ENCODE results near the gene CD83. TPM values are rescaled to one million over a fixed set of nuclear protein-coding genes. Genes with fewer than 3 reads are reported as not detected.
A peak's percentile ranks its signal among the peaks of the same experiment; 100 is the strongest.
"Not testable (repeated sequence)": the region's sequence is repeated elsewhere in the genome, so short reads cannot be mapped to it uniquely, and the experiment has no call there.

CD83 gene
- total RNA-seq, 1 experiment from 2014 or later, result 6.5 TPM

DNA sequence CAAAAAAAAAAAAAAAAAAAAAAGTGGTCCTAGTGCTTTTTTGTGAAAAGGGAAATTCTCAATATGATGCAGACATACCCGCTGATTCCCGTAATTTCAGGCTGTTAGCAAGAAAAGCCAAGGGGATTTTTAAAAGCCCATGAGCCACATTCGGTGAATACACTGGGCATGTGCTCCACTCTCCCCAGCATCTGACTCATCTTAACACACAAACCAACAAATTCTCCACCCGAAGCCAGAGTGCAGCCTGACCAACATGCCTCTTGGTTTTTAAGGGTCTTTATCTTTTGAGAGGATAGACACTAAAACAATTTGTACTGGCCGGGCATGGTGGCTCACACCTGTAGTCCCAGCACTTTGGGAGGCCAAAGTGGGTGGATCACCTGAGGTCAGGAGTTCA is 45.5 kb upstream of the CD83 start:
- H3K4me1 Mint-ChIP-seq (ENCODE audit: low read depth, unreplicated experiment), result no peaks in the 10 kb centered on the region
- BruUV-seq (replicated peaks), result no TSS peak
- H3K9me3 Mint-ChIP-seq (ENCODE audit: low read depth, unreplicated experiment), result no peaks in the 10 kb centered on the region
- DNase-seq, result no peak
- H3K4me3 Mint-ChIP-seq (ENCODE audit: low read depth, unreplicated experiment), result no peak overlapping the region
- no peaks in the 10 kb centered on the region for H3K36me3 Mint-ChIP-seq (ENCODE audit: insufficient read depth, unreplicated experiment)
- CTCF ChIA-PET, result interaction anchor here (0.7 kb wide), 1 partner anchor 242 kb away, joined by 3 read pairs; no protein-coding TSS in a partner anchor
- intact Hi-C loops (cut with micrococcal nuclease; ENCODE audit: unreplicated experiment), result no loop called here
- H3K27ac Mint-ChIP-seq (ENCODE audit: unreplicated experiment), result no peak overlapping the region
- TF ChIP-seq, protein P1, sequence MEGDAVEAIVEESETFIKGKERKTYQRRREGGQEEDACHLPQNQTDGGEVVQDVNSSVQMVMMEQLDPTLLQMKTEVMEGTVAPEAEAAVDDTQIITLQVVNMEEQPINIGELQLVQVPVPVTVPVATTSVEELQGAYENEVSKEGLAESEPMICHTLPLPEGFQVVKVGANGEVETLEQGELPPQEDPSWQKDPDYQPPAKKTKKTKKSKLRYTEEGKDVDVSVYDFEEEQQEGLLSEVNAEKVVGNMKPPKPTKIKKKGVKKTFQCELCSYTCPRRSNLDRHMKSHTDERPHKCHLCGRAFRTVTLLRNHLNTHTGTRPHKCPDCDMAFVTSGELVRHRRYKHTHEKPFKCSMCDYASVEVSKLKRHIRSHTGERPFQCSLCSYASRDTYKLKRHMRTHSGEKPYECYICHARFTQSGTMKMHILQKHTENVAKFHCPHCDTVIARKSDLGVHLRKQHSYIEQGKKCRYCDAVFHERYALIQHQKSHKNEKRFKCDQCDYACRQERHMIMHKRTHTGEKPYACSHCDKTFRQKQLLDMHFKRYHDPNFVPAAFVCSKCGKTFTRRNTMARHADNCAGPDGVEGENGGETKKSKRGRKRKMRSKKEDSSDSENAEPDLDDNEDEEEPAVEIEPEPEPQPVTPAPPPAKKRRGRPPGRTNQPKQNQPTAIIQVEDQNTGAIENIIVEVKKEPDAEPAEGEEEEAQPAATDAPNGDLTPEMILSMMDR (IDR thresholded peaks at IDR 0.05; ENCODE audit: unreplicated experiment), result no peak
- H3K27me3 Mint-ChIP-seq (ENCODE audit: unreplicated experiment), result no peaks in the 10 kb centered on the region

DNA sequence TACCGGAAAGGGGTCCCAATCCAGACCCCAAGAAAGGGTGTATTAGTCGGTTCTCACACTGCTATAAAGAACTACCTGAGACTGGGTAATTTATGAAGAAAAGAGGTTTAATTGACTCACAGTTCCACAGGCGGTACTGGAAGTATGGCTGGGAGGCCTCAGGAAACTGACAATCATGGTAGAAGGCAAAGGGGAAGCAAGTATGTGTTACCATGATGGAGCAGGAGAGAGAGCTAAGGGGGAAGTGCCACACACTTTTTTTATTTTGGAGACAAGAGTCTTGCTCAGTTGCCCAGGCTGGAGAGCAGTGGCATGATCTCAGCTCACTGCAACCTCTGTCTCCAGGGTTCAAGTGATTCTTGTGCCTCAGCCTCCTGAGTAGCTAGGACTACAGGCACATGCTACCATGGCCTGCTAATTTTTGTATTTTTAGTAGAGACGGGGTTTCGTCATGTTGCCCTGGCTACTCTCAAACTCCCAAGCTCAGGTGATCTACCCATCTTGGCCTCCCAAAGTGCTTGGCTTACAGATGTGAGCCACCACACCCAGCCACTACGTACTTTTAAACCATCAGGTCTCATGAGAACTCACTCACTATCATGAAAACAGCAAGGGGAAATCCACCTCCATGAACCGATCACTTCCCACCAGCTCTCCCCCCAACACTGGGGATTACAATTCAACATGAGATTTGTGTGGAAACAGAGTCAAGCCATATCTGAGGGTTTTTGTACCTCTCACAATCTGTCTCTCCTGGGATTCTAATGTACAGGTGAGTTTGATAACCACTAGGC is 43.8 kb upstream of the CD83 start:
- H3K9me3 Mint-ChIP-seq (ENCODE audit: low read depth, unreplicated experiment); H3K4me3 Mint-ChIP-seq (ENCODE audit: low read depth, unreplicated experiment); H3K36me3 Mint-ChIP-seq (ENCODE audit: insufficient read depth, unreplicated experiment); intact Hi-C loops (cut with micrococcal nuclease; ENCODE audit: unreplicated experiment); H3K4me1 Mint-ChIP-seq (ENCODE audit: low read depth, unreplicated experiment); H3K27me3 Mint-ChIP-seq (ENCODE audit: unreplicated experiment); BruUV-seq (replicated peaks); H3K27ac Mint-ChIP-seq (ENCODE audit: unreplicated experiment); DNase-seq; CTCF ChIA-PET: not testable (repeated sequence)

DNA sequence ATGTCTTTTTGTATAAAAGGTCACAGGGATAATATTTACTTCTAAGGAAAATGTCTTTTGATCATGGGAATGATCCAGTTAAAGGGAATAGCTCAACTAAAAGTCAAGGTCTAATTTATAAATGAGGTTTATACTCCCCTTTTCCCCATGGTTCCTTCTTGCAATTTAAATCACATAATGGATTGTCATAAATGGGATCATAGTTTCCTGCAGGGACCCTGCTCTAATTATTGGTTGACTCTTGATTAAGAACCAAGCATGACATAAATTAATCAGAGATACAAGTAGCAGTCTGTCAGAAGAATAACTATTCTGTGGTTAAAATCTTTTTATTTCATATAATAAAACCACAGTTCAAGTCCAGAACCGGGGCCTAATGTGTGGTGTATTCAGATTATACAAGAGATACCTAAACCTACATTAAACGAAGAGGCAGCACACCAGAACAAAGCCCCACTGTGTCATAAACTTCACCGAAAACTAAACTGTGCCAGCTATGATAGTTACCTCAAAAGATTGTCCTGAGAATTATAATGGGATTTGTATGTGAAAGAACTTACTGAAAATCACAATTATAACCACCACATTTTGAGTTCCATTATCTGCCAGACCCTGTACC is 43.0 kb upstream of the CD83 start:
- BruUV-seq (replicated peaks), result no TSS peak
- no peak for DNase-seq
- intact Hi-C loops (cut with micrococcal nuclease; ENCODE audit: unreplicated experiment), result no loop called here
- TF ChIP-seq, protein P1 (IDR thresholded peaks at IDR 0.05; ENCODE audit: unreplicated experiment), result no peak
- Mint-ChIP-seq H3K36me3 (ENCODE audit: insufficient read depth, unreplicated experiment) (no peaks in the 10 kb centered on the region), H3K27ac (ENCODE audit: unreplicated experiment) (no peak overlapping the region), H3K4me3 (ENCODE audit: low read depth, unreplicated experiment) (peak overlapping the region; percentile 63), H3K27me3 (ENCODE audit: unreplicated experiment) (no peaks in the 10 kb centered on the region), H3K4me1 (ENCODE audit: low read depth, unreplicated experiment) (no peaks in the 10 kb centered on the region), H3K9me3 (ENCODE audit: low read depth, unreplicated experiment) (no peaks in the 10 kb centered on the region)
- CTCF ChIA-PET, result no interaction called here

DNA sequence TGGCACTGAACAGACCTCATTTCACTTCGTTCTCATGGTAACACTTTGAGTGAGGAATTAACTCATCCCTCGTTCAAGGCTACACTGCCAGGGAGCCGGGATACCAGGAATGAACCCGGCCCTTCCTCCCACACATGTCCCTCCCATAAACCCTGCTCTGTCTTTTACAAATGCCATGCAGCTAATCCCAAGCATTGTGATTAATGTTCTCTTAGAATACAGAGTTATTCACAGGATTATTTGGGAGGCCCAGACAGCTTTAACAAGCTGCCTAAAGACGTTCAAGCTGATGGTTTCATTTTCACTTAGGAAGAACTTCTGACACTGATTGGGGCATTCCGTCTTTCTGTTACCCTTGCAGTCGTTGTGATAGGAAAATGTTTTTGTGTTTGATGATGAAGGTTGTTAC is 42.5 kb upstream of the CD83 start:
- H3K4me3 Mint-ChIP-seq (ENCODE audit: low read depth, unreplicated experiment), result peak overlapping the region; percentile 63
- no peaks in the 10 kb centered on the region for H3K4me1 Mint-ChIP-seq (ENCODE audit: low read depth, unreplicated experiment)
- H3K36me3 Mint-ChIP-seq (ENCODE audit: insufficient read depth, unreplicated experiment), result no peaks in the 10 kb centered on the region
- intact Hi-C loops (cut with micrococcal nuclease; ENCODE audit: unreplicated experiment), result no loop called here
- DNase-seq, result no peak
- no peak overlapping the region for H3K27ac Mint-ChIP-seq (ENCODE audit: unreplicated experiment)
- H3K9me3 Mint-ChIP-seq (ENCODE audit: low read depth, unreplicated experiment), result no peaks in the 10 kb centered on the region
- CTCF ChIA-PET, result no interaction called here
- TF ChIP-seq, protein P1 (IDR thresholded peaks at IDR 0.05; ENCODE audit: unreplicated experiment), result no peak
- no peaks in the 10 kb centered on the region for H3K27me3 Mint-ChIP-seq (ENCODE audit: unreplicated experiment)
- no TSS peak for BruUV-seq (replicated peaks)
